Measurements from ENCODE around the gene WWP2. TPM values are rescaled to one million over a fixed set of nuclear protein-coding genes. Genes with fewer than 3 reads are reported as not detected.
A peak's percentile ranks its signal among the peaks of the same experiment; 100 is the strongest.

Gene WWP2
- total RNA-seq, 4 donors from 2014 or later: 24.8 to 43.0 (median 30.1) TPM

Small RNA genes lying within 50 kb of the gene (small RNA-seq; reads per million reads assigned to genes)
- gene AC026468.1 (not detected), gene MIR140 (336 reads per million, percentile 98 among the genes with 10 or more reads in this experiment), gene RF00091 (not detected)

Other genes starting within 250 kb of the WWP2 start
- gene NFAT5, start 196.4 kb upstream of the WWP2 start, total RNA-seq: 10 to 100 TPM; 43.5 to 59.3 (median 50.8) TPM
- 100 to 1,000 TPM; 150 to 377 (median 226) TPM for gene NQO1, start 35.8 kb upstream of the WWP2 start, total RNA-seq
- 10 to 100 TPM; 37.4 to 50.3 (median 39.4) TPM for gene NOB1, start 7.4 kb upstream of the WWP2 start, total RNA-seq
- gene CLEC18A, start 189.0 kb downstream of the WWP2 start, total RNA-seq: 1 to 10 TPM in 2 of 4 donors, under 1 TPM in 2; 0.48 to 2.7 (median 1.4) TPM

Measured in omental fat pad (tissue), 4 donors.